HG02870 (cell line): ENCODE data around the gene MYH7.
"Not testable (repeated sequence)": the region's sequence is repeated elsewhere in the genome, so short reads cannot be mapped to it uniquely, and the experiment has no call there.

Experiments used
- ATAC-seq: cut with Tn5 transposase; IDR thresholded peaks from one replicate; pipeline ENCODE4 v1.9.1; 2021; ENCODE audit warnings: mild to moderate bottlenecking, moderate library complexity; ENCODE audit not compliant: unreplicated experiment

Gene MYH7

DNA sequence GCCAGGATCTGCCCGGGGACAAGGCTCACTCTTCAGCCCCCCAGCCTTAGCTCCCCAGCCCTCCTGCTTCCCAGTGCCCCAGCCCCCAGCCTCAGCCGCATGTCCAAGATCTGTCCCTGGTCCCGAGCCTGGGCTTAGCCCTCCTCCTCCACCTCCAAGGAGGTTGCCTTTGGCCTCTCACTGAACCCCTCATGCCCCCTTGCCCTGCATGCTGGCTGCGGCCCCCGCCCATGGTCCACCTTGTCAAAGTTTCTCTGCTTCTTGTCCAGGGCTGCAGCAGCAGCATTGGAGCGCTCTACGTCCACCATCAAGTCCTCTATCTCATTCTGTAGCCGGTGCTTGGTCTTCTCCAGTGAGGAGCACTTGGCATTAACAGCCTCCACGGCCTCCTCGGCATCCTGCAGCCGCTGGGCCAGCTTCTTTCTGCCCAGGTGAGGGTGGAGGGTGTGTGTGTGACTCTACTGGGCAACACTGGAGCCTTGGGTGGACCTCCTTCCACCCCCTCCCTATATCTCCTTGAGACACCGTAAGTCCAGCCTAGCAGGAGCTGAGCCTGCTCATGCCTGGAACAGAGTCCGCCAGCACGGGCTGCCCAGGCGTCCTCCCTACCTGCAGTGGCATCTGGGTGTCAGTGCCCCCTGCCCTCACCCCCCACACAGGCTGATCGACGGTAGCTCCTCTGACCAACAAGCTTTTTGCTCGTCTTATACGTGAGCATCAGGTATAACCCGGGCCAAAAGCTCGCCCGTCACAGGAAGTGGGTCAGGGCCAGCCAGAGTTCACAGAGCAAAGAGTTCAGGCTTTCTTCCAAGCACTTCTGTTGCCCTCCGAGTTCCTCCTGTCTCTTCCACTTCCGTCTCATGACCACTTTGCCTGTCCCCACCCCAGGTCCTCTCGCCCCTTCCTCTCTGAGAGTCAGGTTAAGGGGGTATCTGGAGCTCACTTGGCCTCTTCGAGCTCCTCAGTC, 47.3 kb downstream of the MYH7 start:
- no peak for ATAC-seq

DNA sequence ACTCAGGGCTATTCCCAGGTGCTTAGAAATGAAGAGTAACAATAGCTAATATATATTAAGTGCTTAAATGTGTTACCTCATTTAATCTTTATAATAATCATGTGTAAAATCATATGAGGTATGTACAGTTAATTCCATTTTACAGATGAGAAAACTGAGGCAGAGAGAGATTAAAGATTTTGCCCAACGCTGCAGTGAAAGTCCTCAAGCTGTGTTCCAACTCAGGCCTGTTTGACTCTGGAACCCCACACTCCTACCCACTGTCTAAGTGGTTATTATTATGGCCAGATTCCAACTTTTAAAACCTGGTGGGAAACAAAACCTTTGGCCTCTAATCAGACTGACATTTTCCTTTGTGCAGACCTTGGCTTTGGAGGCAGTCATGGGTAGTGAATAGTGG, 48.5 kb downstream of the MYH7 start:
- no peak for ATAC-seq

DNA sequence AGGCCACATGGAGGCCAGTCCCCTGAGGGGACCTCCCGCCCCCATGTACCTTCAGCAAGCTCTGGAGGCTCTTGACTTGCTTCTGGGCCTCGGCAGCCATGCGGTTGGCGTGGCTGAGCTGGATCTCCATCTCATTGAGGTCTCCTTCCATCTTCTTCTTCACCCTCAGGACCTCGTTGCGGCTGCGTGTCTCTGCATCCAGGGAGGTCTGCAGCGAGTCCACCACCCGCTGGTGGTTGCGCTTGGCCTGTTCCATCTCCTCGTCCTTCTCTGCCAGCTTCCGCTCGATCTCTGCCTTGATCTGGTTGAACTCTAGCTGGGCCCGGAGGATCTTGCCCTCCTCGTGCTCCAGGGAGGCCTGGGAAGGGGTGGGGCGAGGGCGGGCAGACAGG, 49.2 kb downstream of the MYH7 start:
- not testable (repeated sequence) for ATAC-seq

DNA sequence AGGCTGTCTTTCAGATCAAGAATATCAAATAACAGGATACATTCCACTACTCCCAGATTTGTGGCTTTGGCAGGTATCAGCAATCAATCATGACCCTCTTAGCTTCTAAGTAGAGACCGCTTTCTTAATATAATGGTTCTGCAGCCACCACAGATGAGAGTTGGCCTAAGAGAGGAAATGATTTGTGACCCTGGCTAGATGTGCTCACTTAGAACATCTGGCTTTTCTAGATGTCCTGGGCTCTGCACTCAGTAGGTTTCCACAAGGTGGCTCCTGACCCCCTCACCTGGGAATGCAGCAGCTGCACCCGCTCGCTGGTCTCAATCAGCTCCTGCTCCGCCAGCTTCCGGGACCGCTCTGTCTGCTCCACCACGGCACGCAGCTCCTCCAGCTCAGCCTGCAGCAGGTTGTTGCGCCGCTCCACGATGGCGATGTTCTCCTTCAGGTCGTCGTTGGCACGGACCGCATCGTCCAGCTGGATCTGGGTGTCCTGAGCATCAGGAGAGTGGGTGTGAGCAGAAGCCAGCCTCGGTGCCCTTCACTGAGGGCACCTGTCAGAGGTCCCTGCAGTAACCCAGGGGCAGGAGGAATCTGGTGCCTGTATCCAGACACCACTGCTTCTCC, 49.7 kb downstream of the MYH7 start:
- no peak for ATAC-seq

DNA sequence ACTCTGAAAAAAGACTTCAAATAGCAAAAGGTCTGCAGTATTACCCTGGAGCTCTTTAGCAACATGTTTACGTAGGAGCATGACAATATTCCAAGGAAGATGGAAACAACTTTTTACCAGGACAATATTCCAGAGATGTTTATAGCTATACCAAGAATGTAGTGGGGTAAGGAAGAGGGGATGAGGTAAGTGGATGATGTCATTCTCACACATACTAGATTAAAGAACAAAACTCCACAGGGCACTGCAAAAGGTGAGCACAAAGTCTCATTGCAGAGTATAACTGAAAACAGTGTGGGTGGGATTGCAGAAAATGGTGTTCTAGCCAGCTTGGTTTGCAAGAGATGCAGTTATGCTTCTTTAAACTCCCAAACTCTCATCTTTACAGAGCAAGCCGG, 50.2 kb downstream of the MYH7 start:
- no peak for ATAC-seq

DNA sequence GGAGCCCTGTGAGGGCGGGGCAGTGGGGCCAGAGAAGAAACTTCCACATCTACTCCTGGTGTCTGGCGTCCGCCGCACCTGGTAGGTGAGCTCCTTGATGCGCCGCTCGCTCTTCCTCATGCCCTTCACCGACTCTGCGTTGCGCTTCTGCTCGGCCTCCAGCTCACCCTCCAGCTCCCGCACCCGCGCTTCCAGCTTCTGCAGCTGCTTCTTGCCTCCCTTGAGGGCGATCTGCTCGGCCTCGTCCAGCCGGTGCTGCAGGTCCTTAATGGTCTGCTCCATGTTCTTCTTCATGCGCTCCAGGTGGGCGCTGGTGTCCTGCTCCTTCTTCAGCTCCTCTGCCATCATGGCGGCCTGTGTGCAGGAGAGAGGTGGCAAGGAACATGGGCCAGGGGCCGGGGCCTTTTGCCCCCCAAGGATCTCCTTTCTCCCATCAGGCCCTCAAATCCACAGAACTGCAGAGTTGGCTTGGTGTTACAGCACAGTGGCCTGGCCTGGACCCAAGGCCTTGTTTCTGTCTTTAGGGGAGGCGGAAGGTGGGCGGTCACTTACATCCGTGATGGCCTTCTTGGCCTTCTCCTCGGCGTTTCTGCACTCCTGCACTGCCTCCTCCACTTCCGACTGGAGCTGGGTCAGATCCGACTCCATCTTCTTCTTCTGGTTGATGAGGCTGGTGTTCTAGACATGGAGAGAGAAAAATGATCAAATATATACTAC, 50.9 kb downstream of the MYH7 start:
- ATAC-seq: no peak

DNA sequence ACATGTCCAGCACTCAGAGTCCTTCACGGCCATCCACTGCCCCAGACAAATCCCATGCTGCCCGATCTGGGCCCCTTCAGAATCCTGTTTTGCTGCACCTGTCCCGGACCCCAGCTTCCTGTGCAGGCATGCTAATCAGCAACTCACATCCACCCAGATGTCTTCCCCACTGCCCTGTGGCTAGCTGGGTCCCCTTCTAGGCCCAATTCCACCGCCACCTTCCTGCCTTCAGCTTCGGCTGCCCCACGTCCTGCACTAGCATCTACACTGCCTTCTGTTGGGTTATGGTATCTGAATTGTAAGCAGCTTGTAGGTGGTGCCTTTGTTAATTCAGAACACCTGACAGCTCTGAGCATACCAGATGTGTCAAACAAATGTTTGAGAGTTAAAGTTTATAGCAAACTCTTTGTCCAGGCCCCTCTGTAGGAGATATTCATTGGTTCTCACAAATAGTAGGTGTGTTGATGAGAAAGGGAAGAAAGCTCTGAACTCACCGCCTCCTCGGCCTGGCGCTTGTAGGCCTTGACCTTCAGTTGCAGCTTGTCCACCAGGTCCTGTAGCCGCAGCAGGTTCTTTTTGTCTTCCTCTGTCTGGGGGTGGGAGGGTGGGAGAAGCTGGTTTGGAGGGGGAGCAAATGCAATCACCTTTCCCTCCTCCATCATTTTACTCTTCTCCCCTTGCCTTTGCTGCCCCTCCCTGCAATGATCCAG, 52.6 kb downstream of the MYH7 start:
- ATAC-seq: no peak

DNA sequence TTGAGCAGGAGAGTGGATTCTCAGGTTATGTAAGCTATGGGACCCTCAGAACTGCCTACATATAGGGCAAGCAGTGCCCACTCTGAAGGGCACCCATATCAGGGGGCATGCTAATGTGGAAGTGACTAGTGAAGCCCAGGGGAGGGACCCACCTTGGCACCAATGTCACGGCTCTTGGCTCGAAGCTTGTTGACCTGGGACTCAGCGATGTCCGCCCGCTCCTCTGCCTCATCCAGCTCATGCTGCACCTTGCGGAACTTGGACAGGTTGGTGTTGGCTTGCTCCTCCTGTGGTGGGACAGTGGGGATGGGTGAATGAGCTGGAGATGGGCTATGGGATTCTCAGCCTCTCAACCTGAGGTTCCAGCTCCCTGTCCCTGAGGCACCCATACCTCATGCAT, 53.2 kb downstream of the MYH7 start:
- ATAC-seq: no peak

DNA sequence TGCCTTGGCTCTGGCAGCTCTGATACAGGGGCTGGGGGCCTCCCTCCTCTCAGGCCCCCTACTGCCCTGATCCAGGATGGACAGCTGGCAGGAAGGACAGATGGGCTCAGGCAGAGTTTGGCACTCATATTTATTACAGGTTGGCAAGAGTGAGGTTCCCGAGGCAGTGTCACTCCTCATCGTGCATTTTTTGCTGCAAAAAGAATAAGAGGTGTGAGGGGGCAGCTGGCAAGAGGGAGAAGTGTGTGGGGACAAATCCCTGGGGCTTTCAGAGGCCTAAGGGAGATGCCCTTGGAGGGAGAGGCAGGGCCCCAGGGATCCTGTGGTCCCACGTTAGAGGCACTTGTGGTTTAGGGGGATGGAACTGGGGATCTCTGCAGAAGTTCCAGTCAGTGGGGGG, 53.6 kb downstream of the MYH7 start:
- ATAC-seq: no peak

DNA sequence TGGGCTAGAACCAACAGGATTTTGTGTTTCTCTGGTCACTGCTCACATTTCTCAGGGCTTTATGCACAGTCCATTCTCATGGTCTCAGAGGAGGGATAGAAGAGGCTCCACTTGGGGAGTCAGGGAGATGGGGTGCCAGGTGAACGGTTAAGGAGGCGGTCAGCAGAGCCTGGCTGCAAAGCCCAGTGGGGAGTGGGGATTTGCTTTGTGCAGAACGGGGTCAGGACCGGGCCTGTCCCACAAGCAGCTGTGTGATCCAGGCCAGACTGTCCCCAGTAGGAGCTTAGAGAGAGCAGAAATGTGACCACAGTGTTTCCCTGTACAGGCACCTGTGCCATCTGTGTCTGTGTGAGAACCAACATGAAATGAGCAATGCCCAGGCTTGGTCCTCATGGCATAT, 54.5 kb downstream of the MYH7 start:
- ATAC-seq: no peak

DNA sequence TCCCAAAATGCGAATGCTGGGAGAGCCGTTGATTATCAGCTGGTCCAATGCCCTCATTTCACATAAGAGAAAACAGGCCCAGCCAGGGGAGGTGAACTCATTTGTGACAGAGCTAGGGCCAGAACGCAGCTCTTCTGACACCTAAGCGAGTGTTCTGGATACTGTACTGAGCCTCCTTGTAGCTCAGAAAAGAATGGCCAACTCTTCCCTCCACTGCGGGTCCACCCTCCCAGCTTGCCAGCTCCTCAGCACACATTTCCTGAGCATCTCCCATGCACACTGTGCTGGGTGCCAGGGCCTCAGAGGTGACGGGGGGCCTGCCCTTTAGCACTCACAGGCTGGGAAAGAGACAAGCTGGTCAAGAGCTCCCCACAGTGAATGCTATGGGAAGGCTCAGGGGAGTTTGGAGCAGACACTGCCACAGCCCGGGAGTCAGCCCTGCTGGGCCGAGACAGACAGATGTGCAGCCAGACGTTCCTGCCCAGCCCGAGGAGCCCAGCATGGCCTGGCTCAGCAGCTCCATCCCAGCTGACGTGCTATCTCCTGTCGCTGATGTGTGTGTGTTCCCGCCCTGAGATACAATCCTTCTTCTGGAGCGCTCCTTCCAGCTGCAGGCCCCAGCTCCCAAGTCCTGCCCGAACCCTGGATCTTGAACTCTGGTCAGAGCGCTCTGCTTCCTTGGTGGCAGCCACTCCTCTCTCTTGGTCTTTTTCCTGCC, 55.1 kb downstream of the MYH7 start:
- no peak for ATAC-seq

DNA sequence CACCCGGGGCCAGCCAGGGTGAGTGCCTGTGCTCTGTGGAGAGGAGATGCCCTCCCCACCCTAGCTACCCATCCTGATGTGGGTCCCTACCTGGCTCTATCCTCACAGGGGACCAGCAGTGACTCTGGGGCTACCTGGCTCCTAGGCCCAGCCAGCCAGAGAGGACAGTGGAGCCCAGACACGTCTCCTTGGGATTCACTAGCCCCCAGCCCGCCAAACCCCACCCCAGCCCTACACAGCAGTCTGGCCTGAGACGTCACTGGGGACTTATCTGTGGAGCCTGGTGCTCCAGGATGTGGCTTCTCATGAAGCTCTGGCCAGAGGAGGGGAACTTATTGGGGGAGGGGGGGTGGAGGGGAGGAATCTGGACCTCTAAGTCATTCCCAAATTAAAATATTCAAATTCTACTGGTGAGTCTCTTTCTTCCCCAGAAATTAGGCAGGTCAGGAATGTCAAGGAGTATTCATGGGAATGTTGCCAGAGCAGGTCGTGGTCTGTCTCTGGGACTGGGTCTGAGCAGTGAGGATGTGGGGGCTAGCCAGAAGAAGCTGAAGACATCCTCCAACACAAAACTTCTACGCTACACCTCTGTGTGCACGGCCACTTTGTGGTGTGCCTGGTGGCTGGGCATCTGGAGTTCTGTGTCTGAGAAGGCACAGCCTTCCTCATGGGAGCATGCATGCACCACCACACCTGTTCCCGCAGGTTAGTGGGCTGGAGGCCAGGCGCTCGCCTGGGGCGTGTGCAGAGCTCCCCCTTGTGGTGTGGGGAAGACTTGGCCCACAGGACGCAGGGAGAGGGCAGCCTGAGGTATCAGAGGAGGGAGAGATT, 55.9 kb downstream of the MYH7 start:
- no peak for ATAC-seq

DNA sequence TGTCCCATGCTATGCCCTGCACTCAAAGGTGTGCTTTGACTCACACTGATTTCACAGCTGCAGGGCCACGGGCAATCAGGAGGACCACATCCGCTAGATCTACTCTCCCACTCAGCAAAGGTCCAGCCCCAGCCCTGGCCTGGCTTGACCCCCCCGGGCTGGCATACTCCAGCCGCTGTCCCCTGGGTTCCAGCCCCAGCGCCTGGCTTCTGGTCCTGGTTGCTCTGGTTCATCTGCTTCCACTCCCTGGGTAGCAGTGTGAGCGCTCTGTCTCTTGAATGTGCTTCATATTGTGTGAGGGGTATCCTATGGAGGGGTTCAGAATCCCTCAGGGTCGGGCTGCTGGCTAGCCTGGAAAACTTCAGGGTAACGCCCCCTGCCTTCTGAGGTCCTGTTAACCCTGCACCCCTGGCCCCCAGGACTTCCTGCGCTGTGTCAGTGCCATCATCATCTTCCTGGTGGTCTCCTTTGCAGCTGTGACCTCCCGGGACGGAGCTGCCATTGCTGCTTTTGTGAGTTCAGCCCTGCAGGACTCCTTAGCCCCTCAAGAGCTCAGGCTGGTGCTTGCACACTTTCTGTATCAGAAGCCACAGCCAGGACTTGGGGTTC, 56.7 kb downstream of the MYH7 start:
- ATAC-seq: no peak

DNA sequence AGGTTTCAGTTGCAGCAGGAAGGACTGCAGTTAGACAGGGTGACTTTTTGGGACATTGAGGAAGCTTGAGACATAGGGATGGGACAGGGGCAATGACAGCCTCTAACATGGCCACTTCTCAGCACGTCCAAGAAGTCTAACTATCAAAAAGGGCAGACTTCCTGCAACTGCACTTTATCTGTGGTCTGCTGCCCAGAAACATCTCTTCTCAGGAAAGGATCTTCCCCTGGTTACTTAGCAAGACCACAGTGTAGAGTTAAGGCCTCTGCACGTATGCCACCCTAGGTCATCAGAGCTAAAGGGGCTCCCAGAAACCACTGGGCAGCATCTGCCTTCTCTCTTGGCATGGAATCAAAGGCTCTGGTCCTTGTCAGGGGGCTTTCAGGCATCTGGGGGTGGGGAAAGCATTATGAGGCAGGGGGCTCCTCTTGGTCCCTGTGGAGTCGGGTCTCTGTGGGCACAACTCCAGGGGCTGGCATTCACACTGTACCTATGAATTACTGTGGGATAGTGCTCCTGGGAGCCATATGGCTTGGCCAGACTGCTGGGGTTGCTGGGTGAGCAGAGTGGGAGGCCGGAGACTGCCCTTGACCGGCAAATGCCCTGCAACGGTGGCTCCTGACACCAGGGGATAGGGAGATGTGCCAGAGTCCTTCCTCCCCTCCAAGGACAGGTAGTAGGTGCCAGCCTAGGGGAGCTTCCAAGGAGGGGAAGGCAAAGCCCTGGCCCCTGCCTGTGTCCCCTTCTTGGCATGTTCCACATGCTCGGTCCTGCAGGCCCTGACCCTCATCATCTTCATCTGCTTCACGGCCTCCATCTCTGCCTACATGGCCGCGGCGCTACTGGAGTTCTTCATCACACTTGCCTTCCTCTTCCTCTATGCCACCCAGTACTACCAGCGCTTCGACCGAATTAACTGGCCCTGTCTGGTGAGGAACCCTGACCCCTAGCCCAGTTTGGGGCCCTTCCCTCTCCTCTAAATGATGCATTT, 57.6 kb downstream of the MYH7 start:
- ATAC-seq: no peak

DNA sequence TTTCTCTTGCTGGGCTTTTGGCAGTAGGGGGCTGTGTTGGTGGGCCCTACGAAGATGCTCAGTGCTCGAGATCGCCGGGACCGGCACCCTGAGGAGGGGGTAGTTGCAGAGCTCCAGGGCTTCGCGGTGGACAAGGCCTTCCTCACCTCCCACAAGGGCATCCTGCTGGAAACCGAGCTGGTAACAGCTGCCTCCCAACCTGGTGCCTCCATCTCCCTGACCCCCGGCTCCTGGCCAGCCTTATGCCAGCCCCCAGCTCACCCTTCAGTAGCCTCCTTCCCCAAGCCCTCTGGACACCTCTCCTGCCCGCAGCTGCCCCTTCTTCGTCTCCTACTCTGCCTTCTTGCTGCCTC, 58.3 kb downstream of the MYH7 start:
- no peak for ATAC-seq

DNA sequence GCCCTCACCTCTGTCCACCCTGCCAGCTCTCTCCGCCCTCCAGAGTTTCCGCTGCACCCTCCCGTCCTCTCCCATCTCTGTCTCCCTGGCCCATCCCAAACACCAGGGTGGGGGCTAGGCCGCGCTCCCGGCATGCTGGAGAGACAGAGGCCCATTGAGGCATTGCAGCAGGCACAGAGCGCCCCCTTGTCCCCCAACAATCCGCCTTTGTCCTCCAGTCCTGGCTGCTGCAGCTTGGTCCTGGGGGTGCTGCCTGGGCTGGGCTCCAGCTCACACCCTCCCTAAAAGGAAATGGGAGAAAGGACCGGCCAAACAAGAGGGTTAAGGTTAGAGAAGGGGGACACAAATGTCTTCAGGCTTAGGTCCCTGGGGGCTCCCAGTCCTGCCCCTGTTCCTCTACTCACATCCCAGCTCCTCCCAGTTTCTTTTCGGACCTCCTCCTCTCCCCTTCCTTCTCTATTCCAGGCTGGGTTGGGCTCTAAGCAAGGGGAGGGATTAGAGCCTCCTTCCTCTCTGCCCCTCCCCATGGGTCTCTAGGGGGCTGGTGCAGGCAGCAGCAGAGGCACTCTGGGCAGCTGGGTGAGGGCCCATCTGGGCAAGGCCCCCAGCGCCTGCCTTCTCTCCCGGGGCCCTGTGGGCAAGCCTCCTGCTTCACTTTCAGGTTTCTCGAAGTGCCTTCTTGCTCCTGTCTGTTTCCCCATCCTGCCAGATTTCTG, 58.8 kb downstream of the MYH7 start, which contains the start of gene CMTM5:
Gene CMTM5, plus strand, starts transcription at position 565 of the 716 bp plus-strand sequence. CDS start 206 bp downstream, outside the sequence.
- ATAC-seq: no peak

DNA sequence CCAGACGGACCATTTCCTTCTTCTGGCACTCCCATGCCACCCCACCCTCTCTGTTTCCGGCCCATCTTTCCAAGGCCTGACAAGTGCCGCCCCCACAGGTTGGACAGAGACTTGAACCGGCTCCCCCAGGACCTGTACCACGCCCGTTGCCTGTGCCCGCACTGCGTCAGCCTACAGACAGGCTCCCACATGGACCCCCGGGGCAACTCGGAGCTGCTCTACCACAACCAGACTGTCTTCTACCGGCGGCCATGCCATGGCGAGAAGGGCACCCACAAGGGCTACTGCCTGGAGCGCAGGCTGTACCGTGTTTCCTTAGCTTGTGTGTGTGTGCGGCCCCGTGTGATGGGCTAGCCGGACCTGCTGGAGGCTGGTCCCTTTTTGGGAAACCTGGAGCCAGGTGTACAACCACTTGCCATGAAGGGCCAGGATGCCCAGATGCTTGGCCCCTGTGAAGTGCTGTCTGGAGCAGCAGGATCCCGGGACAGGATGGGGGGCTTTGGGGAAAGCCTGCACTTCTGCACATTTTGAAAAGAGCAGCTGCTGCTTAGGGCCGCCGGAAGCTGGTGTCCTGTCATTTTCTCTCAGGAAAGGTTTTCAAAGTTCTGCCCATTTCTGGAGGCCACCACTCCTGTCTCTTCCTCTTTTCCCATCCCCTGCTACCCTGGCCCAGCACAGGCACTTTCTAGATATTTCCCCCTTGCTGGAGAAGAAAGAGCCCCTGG, 59.8 kb downstream of the MYH7 start:
- ATAC-seq: no peak
